Common myeloid progenitor, CD34-positive (primary cell): ENCODE measurements around the gene PTPRU.

Source experiments
- CTCF ChIA-PET: fragments of 350-600 bp; sonication (Branson Sonifier 250); formaldehyde crosslinking; loops from one replicate; lab custom pipeline; 2021; ENCODE audit warnings: antibody characterized with exemption; lab: Charles Lee
- POLR2A ChIA-PET: fragments of 350-600 bp; sonication (Branson Sonifier 250); formaldehyde crosslinking; loops from one replicate; lab custom pipeline; 2021; ENCODE audit warnings: antibody characterized with exemption; lab: Charles Lee
- DNase-seq, 3 donors: peaks; one replicate each; pipeline versions ENCODE4 v3.0.0 to v3.0.0-alpha.2; 2013
- H3K27ac ChIP-seq, 2 experiments: 1 replicate in 1 of 2; 2 replicates in 1 of 2; pipeline ENCODE4 v1.7.0; 2013; ENCODE audit warnings: inconsistent platforms in 2 of 2, low read length in 2 of 2, mild to moderate bottlenecking in 2 of 2, low read depth in 1 of 2, moderate library complexity in 1 of 2; ENCODE audit not compliant: severe bottlenecking in 2 of 2, insufficient read depth in 1 of 2, poor library complexity in 1 of 2
- H3K27me3 ChIP-seq, 5 experiments: replicated peaks in 2 of 5; 1 replicate in 3 of 5; 2 replicates in 2 of 5; pipeline versions ENCODE4 v1.6.1 to v1.7.0; 2013; ENCODE audit warnings: low read length in 4 of 5, mild to moderate bottlenecking in 2 of 5, moderate library complexity in 2 of 5, inconsistent platforms in 1 of 5; ENCODE audit not compliant: insufficient read depth in 5 of 5, control insufficient read depth in 4 of 5
- H3K36me3 ChIP-seq, 4 experiments: 1 replicate in 2 of 4; 2 replicates in 2 of 4; pipeline versions ENCODE4 v1.6.1 to v1.7.0; 2013; ENCODE audit warnings: low read length in 3 of 4, control low read depth in 1 of 4, mild to moderate bottlenecking in 1 of 4; ENCODE audit not compliant: control insufficient read depth in 4 of 4, insufficient read depth in 4 of 4
- H3K4me1 ChIP-seq, 4 experiments: 1 replicate in 3 of 4; 2 replicates in 1 of 4; pipeline versions ENCODE4 v1.6.1 to v1.7.1; 2013; ENCODE audit warnings: low read length in 3 of 4, mild to moderate bottlenecking in 3 of 4, control low read depth in 1 of 4, inconsistent platforms in 1 of 4, moderate library complexity in 1 of 4; ENCODE audit not compliant: control insufficient read depth in 4 of 4, insufficient read depth in 4 of 4; ENCODE audit errors: control extremely low read depth in 1 of 4
- H3K4me3 ChIP-seq, 7 experiments: 1 replicate in 4 of 7; 2 replicates in 3 of 7; pipeline versions ENCODE4 v1.5.1 to v1.7.0; 2013; ENCODE audit warnings: mild to moderate bottlenecking in 7 of 7, low read length in 6 of 7, moderate library complexity in 6 of 7, inconsistent platforms in 2 of 7, low read depth in 2 of 7, control low read depth in 1 of 7; ENCODE audit not compliant: insufficient read depth in 4 of 7, control insufficient read depth in 1 of 7; ENCODE audit errors: extremely low read depth in 1 of 7
- H3K9me3 ChIP-seq, 5 experiments: 1 replicate in 4 of 5; 2 replicates in 1 of 5; pipeline versions ENCODE4 v1.6.1 to v1.7.1; 2013; ENCODE audit warnings: low read length in 4 of 5, mild to moderate bottlenecking in 2 of 5, inconsistent platforms in 1 of 5, low read depth in 1 of 5, moderate library complexity in 1 of 5; ENCODE audit not compliant: control insufficient read depth in 4 of 5, insufficient read depth in 2 of 5; ENCODE audit errors: control extremely low read depth in 1 of 5
- WGBS: methylation state at CpG from one replicate; pipeline ENCODE4 v1.1.5; 2013; ENCODE audit not compliant: insufficient coverage; 5-methylcytosine and 5-hydroxymethylcytosine counted together

PTPRU gene

DNA sequence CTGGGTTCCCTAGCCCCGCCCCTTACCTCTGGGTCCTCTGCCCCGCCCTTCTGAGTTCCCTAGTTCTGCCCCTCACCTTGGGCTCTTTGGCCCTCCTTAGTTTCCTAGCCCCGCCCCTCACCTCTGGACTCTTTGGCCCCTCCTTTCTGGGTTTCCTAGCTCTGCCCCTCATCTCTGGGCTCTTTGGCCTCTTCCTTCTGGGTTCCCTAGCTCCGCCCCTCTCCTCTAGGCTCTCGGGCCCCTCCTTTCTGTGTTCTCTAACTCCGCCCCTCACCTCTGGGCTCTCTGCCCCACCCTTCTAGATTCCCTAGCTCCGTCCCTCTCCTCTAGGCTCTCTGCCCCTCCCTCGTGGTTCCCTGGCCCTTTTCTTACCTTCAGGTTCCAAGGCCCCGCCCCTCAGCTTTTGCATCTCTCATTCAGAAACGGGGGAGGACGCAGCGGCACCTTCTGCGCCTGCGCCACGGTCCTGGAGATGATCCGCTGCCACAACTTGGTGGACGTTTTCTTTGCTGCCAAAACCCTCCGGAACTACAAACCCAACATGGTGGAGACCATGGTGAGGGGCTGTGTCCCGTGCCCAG, 88.5 kb downstream of the PTPRU start:
- ChIA-PET POLR2A (no interaction called here), CTCF (no interaction called here)
- no peak for DNase-seq
- Histone ChIP-seq H3K36me3 (no peaks in the 10 kb centered on the region), H3K9me3 (no peaks in the 10 kb centered on the region), H3K4me3 (no peak overlapping the region), H3K4me1 (no peaks in the 10 kb centered on the region), H3K27me3 (peaks cover 0 to 2% (median 0%) of the 10 kb centered on the region in 5 experiments), H3K27ac (no peak overlapping the region)
- 88% methylated on average over 19 of the region's 19 CpGs for WGBS

DNA sequence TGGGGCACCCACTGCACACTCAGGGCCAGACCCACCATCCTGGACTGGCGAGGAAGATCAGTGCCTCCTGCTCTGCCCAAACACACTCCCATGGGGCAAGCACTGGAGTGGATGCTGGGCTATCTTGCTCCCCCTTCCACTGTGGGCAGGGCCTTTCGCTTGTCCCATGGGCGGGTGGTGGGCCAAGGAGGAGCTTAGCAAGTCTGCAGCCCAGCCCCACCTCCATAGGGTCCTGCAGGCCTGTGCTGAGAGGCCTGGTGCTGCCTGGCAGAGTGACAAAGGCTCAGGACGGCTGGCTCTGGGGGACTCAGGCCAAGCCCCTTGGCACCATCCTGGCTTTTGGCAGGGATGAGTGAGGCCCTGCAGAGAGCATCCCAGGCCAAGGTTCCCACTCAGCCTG, 89.4 kb downstream of the PTPRU start:
- ChIA-PET CTCF (no interaction called here), POLR2A (no interaction called here)
- no peaks in the 10 kb centered on the region for H3K36me3 ChIP-seq
- 98% methylated on average over 4 of the region's 4 CpGs for WGBS
- H3K27me3 ChIP-seq, result peaks cover 0 to 6% (median 0%) of the 10 kb centered on the region in 5 experiments
- H3K4me3 ChIP-seq, result no peak overlapping the region
- H3K27ac ChIP-seq, result no peak overlapping the region
- DNase-seq, result no peak
- no peaks in the 10 kb centered on the region for H3K9me3 ChIP-seq
- no peaks in the 10 kb centered on the region for H3K4me1 ChIP-seq

DNA sequence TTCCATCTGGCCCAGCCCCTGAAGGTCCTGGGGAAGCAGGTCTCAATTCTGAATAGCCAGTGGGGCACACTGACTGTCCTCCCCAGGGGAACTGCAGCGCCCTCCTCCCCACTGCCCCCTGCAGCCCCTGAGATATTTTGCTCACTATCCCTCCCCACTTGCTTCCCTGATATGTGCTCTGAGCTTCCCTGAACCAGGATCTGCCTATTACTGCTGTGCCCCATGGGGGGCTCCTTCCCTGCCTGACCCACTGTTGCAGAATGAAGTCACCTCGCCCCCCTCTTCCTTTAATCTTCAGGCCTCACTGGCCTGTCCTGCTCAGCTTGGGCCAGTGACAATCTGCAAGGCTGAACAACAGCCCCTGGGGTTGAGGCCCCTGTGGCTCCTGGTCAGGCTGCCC, 89.8 kb downstream of the PTPRU start:
- 100% methylated on average over 1 of the region's 2 CpGs for WGBS
- Histone ChIP-seq H3K4me1 (no peaks in the 10 kb centered on the region), H3K9me3 (no peaks in the 10 kb centered on the region), H3K27me3 (peaks cover 0 to 6% (median 0%) of the 10 kb centered on the region in 5 experiments), H3K4me3 (no peak overlapping the region), H3K36me3 (no peaks in the 10 kb centered on the region), H3K27ac (no peak overlapping the region)
- ChIA-PET POLR2A (no interaction called here), CTCF (no interaction called here)
- DNase-seq, result no peak

DNA sequence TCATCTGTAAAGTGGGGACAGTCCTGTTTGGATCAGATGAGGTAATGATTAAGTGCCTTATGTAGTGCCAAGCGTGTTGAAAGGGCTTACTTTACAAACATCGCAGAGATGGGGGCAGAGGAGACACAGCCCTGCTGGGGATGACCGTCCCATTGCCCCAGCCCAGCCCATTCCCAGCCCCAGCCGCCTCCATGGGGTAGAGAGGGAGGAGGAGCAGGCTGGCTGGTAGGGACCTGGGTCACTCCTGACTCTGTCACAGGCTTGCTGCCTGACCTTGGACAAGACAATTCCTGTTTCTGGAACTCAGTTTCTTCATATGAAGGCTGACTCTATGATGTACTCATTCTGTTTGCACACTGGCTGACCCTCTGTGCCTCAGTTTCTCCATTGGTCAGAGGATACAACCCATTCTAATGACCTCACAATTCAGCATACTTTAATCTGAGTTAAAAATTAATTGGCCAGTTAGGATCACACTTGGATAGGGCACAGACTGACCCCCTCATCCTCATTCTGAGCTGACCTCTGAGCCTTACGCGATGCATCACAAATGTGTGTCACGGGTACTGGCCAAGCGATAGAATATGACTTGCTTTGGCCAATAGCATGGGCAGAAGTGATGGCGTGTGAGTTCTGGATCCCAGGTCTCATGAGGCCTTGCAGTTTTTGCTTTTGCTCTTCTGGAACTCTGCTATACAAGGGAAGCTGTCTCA, 91.1 kb downstream of the PTPRU start:
- CTCF ChIA-PET, result no interaction called here
- Histone ChIP-seq H3K27me3 (peaks cover 0 to 10% (median 5%) of the 10 kb centered on the region in 5 experiments), H3K4me3 (no peak overlapping the region), H3K27ac (no peak overlapping the region), H3K9me3 (peaks cover 0 to 1% (median 0%) of the 10 kb centered on the region in 5 experiments), H3K4me1 (no peaks in the 10 kb centered on the region), H3K36me3 (no peaks in the 10 kb centered on the region)
- no peak for DNase-seq
- WGBS, result 97% methylated on average over 7 of the region's 9 CpGs
- POLR2A ChIA-PET, result no interaction called here

DNA sequence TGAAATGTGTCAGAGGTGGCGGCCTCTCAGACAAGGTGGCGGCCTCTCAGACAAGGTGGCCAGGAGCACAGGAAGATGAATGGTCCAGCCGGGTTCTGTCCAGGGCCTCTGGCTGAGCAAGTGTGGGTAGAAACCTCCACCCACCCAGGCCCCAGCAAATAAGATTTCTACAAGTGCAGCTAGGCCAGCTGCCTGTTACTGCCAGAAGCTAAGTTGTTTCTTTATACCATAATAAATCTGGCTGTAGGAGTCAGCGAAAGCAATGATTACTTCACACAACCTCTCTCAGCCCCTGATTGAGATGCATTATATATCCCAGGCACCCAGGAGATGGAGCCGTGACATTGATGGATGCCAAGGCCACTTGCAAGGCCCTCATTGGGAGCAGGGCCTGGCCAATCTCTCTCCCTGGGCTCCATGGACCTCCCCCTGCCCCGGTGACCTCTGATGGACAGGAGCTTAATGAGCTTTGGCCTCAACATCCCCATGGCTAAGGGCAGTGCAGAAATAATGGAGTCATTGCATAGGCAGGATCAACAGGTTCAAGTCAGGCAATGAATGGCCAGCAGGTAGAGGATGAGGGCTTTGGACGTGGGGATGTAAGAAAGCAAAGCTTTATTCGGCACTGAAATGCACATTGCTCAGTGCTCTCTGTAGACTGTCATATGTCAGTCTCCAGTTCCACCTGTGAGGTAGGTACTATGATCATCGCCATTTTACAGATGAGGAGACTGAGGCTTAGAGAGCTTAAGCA, 92.9 kb downstream of the PTPRU start:
- ChIA-PET CTCF (no interaction called here), POLR2A (no interaction called here)
- 96% methylated on average over 7 of the region's 9 CpGs for WGBS
- no peak for DNase-seq
- no peak overlapping the region for H3K27ac ChIP-seq
- no peak overlapping the region for H3K4me3 ChIP-seq
- peaks cover 2 to 15% (median 5%) of the 10 kb centered on the region in 5 experiments for H3K27me3 ChIP-seq
- H3K9me3 ChIP-seq, result peaks cover 0 to 1% (median 0%) of the 10 kb centered on the region in 5 experiments
- H3K4me1 ChIP-seq, result no peaks in the 10 kb centered on the region
- no peaks in the 10 kb centered on the region for H3K36me3 ChIP-seq

DNA sequence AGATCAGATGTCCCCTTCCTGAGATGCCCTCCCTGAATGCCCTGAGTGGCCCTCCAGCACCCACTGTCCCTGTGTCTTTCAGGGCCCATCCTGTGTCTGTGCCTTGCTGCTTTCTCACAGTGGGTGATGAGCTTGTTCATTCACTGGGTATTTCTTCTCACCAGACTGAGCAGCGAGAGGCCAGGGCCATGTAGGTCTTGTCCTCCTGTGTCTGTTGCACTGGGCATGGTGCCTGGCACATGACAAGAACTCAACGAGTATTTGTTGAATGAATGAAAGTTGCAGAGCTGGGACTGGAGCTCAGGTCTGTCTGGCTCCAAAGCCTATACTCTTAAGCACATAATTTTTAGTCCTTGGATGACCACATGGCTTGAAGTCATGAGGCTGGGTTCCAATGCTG, 93.8 kb downstream of the PTPRU start:
- Histone ChIP-seq H3K27ac (no peak overlapping the region), H3K36me3 (no peaks in the 10 kb centered on the region), H3K27me3 (peaks cover 2 to 17% (median 5%) of the 10 kb centered on the region in 5 experiments), H3K9me3 (peaks cover 0 to 1% (median 0%) of the 10 kb centered on the region in 5 experiments), H3K4me3 (no peak overlapping the region), H3K4me1 (no peaks in the 10 kb centered on the region)
- POLR2A ChIA-PET, result no interaction called here
- CTCF ChIA-PET, result interaction anchor here (1.0 kb wide), 1 partner anchor 10 kb away, joined by 3 read pairs; no protein-coding TSS in a partner anchor
- no peak for DNase-seq
- WGBS, result 93% methylated on average over 2 of the region's 2 CpGs

DNA sequence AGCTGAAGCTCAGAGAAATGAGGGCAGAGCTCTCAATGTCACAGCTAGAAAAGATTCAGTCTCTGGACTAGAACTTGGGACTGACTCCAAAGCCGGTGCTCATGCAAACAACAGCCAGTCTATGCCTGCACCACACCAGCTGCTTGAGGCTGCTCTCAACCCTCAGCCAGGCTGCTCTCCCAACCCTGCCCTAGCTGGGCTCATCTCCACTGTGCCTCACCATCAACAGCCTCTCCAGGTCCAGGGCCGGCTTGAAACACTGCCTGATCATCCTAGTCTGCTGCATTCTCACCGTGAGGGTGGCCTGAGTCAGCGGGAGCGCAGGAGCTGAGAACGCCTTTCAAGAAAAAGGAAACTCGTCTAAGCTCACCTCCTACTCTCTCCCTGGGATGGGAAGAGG, 94.5 kb downstream of the PTPRU start:
- ChIA-PET CTCF (interaction anchor here (1.0 kb wide), 1 partner anchor 10 kb away, joined by 3 read pairs; no protein-coding TSS in a partner anchor), POLR2A (no interaction called here)
- 83% methylated on average over 6 of the region's 7 CpGs for WGBS
- no peaks in the 10 kb centered on the region for H3K36me3 ChIP-seq
- H3K27ac ChIP-seq, result no peak overlapping the region
- H3K9me3 ChIP-seq, result peaks cover 0 to 5% (median 0%) of the 10 kb centered on the region in 5 experiments
- peaks cover 2 to 23% (median 5%) of the 10 kb centered on the region in 5 experiments for H3K27me3 ChIP-seq
- H3K4me3 ChIP-seq, result no peak overlapping the region
- DNase-seq, result no peak
- H3K4me1 ChIP-seq, result no peaks in the 10 kb centered on the region
